Hepatic stellate cell (primary cell): ENCODE results near the gene EFNA2.
"Not testable (repeated sequence)": the region's sequence is repeated elsewhere in the genome, so short reads cannot be mapped to it uniquely, and the experiment has no call there.

Experiments used
- DNase-seq: peaks from one replicate; pipeline ENCODE4 v3.0.0; 2011; ENCODE audit warnings: low spot score

Gene EFNA2

GRCh38 chr19:1285737-1286360 lies at the start of gene EFNA2:
TSS of gene EFNA2 (plus strand) at chr19:1285873. CDS start at chr19:1286169, 296 bp downstream.
- no peak for DNase-seq

DNA sequence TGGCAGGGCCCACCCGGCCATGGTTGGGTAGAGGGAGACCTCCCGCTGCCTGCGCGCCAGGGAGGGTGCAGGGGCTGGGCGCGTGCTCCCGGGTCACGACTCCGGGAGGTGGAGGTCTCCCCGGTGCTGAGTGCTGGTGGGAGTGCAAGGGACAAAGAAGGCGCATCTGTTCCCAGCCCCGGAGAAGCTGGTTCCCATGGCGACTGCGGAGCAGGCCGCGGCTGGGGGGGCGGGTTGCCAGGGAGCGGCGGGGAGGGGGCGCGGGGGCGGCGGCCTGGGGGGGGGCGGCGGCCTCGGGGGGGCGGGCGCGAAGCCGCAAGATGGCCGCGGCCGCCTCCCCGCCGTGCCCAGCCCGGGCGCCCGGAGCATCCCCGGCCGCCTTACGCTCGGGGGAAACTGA lies 49.1 kb upstream of the EFNA2 start:
- no peak for DNase-seq

DNA sequence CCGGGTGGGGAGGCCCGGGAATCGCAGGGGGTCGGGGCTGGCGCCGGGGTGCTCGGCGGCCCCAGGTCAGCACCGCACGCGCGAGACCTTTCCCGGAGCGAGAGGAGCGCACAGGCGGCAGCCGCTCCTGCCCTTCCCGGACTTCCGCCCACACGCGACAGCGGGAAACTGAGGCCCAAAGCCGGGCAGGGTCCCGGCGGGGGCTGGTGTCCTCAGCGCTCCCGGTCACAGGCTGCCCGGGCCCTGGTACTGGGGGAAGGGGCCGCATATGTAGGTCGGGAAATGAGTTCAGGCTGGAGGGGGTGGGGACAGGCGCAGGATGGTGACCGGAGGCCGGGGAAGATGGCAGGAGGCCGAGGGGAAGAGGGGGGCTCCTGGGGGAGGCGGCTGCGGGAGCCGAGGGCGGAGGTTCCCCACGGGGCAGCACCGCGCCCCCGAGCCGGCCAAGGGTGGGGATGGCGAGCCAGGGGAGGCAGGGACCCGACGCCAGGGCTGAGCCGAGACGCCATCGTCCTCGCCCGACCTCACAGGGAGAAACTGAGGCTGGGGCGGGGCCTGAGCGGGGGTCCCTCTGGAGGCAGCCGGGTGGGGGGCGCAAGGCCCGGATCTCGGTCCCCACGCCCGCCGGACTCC lies 48.5 kb upstream of the EFNA2 start:
- DNase-seq: peak; percentile 63

GRCh38 chr19:1237754-1238368 lies 47.8 kb upstream of the EFNA2 start, which contains the start of gene CBARP:
TSS of gene CBARP (minus strand) at chr19:1238005. CDS start at chr19:1236100, 1,905 bp downstream.
- DNase-seq: peak; percentile 56

GRCh38 chr19:1238369-1239303 lies 47.0 kb upstream of the EFNA2 start:
- DNase-seq: no peak

GRCh38 chr19:1239420-1239795 lies 46.3 kb upstream of the EFNA2 start:
- no peak for DNase-seq

GRCh38 chr19:1239796-1240737 lies 45.6 kb upstream of the EFNA2 start:
- DNase-seq: peak; percentile 99

- no peak for DNase-seq
Measured at GRCh38 chr19:1240925-1241324, 44.7 kb upstream of the EFNA2 start.

DNA sequence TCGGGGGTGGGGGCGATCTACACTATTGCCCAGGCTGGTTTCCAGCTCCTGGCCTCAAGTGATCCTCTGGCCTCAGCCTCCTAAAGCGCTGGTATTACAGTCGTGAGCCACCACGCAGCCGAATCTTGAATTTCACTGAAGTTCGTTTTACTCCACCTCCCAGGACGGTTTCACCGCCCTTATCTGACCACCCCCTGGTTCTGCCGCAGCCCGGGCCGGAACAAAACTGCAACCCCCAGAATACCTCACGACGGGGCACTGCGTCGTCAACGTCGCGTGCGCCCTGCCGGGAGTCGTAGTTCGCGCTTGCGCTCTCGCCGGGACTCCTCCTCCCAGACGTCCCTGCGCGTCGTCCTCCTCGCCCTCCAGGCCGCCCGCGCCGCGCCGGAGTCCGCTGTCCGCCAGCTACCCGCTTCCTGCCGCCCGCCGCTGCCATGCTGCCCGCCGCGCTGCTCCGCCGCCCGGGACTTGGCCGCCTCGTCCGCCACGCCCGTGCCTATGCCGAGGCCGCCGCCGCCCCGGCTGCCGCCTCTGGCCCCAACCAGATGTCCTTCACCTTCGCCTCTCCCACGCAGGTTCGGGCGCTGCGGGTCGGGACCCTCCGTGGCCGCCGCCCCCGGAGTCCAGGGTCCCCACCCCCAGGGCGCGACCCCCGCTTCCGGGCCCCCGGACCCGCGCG lies 44.1 kb upstream of the EFNA2 start, which contains the start of gene ATP5F1D:
TSS of gene ATP5F1D (plus strand) at position 335 of the 679 bp plus-strand sequence. CDS start at position 435, 100 bp downstream.
- DNase-seq: peak; percentile 99

- peak; percentile 95 for DNase-seq
Measured at GRCh38 chr19:1243768-1244692, 41.6 kb upstream of the EFNA2 start.

DNA sequence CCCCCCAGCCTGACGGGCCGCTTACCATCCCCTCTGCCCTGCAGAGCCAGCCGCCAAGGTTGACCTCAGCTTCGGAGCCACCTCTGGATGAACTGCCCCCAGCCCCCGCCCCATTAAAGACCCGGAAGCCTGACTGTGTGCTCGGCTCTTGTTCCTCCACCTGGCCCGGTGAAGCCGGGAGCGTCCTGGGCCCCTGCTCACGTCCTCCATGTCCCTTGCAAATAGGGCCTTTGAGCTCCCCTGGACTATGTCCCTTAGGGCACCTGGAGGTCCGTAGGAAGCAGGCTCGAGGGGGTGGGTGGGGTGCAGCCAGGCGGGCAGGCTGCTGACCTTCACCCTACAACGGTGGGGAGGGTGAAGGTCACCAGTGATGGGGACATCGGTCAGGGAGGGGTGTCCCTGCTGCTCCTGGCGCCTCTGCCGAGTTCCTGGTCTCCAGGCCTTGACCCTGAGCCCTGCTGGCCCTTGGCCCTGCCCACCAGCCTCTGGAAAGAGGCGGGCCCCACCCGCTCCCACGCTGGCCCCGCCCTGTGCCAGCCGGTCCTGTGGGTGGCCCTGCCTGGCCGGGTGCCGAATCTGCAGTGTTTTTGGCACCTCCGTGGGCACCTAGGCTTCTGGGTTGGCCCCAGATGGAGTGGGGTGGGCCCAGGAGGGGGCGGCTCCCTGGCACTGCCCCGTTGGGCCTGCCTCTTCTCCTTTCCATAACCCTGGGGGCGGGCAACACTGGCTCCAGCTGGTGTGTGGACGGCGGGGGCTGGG lies 40.8 kb upstream of the EFNA2 start:
- no peak for DNase-seq

DNA sequence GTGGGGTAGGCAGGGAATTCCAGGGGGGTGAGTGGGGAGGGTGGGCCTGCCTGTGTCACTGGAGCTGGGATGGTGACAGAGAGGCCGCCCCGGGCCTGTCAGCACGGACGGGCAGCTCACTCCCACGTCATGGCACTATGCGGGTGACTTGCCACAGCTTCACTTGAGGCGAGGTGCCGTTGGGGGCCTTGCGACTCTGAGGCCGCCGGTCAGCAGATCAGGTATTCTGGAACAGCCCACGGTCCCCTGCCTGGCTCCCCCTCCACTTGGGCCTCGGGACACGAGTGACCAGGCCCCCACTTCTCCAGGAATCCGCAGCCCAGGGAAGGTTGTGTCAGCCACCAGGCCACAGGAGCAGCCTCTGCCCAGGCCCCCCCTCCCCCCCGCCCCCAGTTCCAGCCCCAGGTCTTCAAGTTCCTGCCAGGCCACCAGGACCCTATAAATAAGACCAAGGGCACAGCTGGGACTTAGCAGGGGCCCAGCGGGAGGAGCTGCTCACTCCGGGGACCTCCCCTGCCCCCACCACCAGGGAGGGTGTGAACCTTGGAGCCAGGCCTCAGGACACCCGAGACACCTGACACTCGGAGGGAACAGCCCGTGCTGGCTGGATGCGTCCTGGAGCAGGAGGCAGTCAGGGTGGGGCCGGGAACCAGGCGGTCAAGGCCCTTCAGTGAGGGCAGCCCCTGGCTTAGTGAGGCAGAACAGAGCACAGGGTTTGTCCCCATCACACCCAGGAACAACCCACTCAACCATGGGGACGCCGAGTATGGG lies 40.0 kb upstream of the EFNA2 start:
- DNase-seq: no peak

DNA sequence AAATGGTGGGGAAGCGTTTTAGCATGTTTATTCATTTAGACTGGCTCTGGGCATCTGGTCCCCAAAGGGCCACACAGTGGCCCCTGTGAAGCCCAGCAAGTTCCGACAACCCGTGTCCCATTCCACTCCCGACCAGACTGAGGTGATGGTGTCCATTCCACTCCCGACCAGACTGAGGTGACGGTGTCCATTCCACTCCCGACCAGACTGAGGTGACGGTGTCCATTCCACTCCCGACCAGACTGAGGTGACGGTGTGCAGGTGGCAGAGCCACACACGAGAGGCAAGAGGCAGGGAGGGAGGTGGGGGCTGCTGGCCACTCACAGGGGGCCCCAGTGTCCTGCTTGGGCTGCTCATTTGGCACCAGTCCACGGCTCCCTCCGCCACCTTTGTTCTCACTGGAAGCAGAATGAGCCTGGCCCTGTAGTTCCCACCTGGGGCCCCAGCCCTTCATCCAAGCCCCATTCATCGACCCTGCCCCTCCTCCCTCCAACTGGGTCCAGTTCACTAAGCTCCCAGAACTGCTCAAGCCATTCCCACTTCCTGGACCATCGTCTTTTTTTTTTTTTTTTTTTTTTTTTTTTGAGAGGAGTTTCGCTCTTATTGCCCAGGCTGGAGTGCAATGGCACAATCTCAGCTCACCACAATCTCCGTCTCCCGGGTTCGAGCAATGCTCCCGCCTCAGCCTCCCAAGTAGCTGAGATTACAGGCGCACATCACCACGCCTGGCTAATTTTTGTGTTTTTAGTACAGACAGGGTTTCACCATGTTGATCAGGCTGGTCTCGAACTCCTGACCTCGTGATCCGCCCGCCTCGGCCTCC lies 39.2 kb upstream of the EFNA2 start:
- DNase-seq: not testable (repeated sequence)

DNA sequence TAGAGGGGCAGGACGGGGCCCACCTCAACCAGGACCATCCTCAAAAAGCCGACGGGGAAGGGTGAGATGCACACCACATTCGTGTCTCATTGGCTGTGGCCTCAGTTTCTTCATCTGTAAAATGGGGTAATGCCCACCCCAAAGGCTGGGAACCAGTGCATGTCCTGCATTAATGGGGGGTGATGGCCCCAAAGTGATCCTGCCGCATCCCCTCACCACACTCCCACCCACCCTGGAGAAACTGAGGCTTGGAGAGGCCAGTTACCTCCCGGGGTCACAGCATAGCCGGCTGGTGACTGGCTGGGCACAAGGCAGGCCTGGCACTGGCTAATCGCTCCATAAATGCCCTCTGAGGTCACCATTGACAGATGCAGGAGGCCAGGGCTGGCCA lies 37.9 kb upstream of the EFNA2 start:
- no peak for DNase-seq

- peak; percentile 87 for DNase-seq
Measured at GRCh38 chr19:1248139-1248785, 37.4 kb upstream of the EFNA2 start, which contains the start of gene MIDN. TSS of gene MIDN (plus strand) at chr19:1248583. CDS start at chr19:1250297, 1,714 bp downstream.

- DNase-seq: peak; percentile 81
Measured at GRCh38 chr19:1248786-1249297, 36.8 kb upstream of the EFNA2 start.
